Peyer's patch (tissue), 4 donors: ENCODE results near the gene ABLIM2. TPM values are rescaled to one million over a fixed set of nuclear protein-coding genes. Genes with fewer than 3 reads are reported as not detected.

ENCODE experiments used
- DNase-seq, 3 donors: peaks; one replicate each; pipeline ENCODE4 v3.0.0-alpha.2; 2017 to 2019
- H3K27ac ChIP-seq, 4 donors: fragments of 200-600 bp; sonication (generic); one replicate each; pipeline ENCODE4 v1.5.1; 2016 to 2019
- H3K27me3 ChIP-seq, 2 donors: fragments of 200-600 bp; sonication (generic); one replicate each; pipeline ENCODE4 v1.5.1; 2019
- H3K36me3 ChIP-seq, 3 donors: fragments of 200-600 bp; sonication (generic); one replicate each; pipeline ENCODE4 v1.5.1; 2016 to 2019
- H3K4me1 ChIP-seq, 4 donors: fragments of 200-600 bp; sonication (generic); one replicate each; pipeline ENCODE4 v1.5.1; 2016 to 2019
- H3K4me3 ChIP-seq, 4 donors: fragments of 200-600 bp; sonication (generic); 1 replicate in 3 of 4; 2 replicates in 1 of 4; pipeline ENCODE4 v1.5.1; 2016 to 2019; ENCODE audit warnings: mild to moderate bottlenecking in 1 of 4
- H3K9me3 ChIP-seq, 4 donors: fragments of 200-600 bp; sonication (generic); one replicate each; pipeline ENCODE4 v1.5.1; 2016 to 2019; ENCODE audit warnings: mild to moderate bottlenecking in 1 of 4
- POLR2A ChIP-seq, 2 donors: fragments of 450-650 bp; IDR thresholded peaks; one replicate each; pipeline ENCODE4 v1.5.1; 2017; ENCODE audit warnings: antibody characterized with exemption in 2 of 2, mild to moderate bottlenecking in 2 of 2, moderate library complexity in 2 of 2
- total RNA-seq, 4 donors: library from RNA; depleted of rRNA; stranded (reverse); fragments of >200 nt; gene quantifications; one replicate each; pipeline ENCODE4 v1.1.0, GENCODE V29; 2016
- TF ChIP-seq, protein P1 (sequence below), 6 experiments: fragments of 450-650 bp in 4 of 6; fragments of 200-600 bp in 2 of 6; sonication (generic) in 1 of 6; IDR thresholded peaks; one replicate each; pipeline ENCODE4 v1.5.1; 2017 to 2019; ENCODE audit warnings: antibody characterized with exemption in 6 of 6, mild to moderate bottlenecking in 3 of 6, moderate library complexity in 1 of 6

Gene ABLIM2
- total RNA-seq, 4 donors from 2014 or later = 9.0 to 24.2 (median 11.7) TPM

DNA sequence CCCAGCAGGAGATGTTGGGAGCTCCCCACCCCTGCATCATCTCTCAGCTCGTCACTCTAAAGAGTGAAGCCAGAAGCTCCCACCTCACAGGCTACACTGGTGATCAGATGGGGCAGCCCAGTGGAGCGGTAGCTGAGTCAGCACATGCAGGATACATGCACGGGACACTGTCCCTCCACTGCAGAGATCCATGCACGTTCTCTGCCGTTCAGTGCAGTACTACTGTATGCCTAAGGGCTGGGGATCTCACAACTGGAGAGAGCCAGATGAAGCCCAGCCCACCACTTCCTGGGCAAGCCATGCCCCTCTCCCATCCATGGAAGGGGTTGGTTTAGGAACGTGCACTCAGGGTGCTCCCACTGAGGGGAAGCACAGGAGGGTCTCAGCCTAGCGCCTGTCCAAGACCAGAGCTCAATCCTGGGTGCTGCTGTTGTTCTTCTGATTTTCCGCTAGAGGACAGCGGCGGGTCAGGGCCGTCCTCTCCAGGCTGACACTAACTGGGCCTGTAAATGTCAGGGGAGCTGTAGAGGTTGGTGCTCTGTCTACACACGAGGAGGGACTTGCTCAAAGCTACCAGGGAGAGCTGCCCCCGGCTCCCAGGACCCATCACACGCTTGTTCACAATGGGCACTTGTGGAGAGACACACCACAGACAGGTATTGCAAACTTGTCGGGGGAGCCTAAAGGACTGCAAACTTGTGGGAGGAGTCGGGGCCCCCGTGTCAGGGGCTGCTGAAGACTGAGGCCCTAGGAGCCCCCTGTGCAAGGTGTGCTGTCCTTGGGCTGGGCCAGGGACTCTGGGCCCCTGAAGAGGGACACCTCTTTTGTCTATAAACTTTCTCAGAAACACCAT lies 18.2 kb upstream of the ABLIM2 start:
- DNase-seq = peak in 1 of 3 donors; percentile 68
- H3K36me3 ChIP-seq = no peaks in the 10 kb centered on the region
- peaks cover 0 to 6% (median 0%) of the 10 kb centered on the region in 4 donors for H3K4me1 ChIP-seq
- TF ChIP-seq, protein P1, sequence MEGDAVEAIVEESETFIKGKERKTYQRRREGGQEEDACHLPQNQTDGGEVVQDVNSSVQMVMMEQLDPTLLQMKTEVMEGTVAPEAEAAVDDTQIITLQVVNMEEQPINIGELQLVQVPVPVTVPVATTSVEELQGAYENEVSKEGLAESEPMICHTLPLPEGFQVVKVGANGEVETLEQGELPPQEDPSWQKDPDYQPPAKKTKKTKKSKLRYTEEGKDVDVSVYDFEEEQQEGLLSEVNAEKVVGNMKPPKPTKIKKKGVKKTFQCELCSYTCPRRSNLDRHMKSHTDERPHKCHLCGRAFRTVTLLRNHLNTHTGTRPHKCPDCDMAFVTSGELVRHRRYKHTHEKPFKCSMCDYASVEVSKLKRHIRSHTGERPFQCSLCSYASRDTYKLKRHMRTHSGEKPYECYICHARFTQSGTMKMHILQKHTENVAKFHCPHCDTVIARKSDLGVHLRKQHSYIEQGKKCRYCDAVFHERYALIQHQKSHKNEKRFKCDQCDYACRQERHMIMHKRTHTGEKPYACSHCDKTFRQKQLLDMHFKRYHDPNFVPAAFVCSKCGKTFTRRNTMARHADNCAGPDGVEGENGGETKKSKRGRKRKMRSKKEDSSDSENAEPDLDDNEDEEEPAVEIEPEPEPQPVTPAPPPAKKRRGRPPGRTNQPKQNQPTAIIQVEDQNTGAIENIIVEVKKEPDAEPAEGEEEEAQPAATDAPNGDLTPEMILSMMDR (IDR thresholded peaks at IDR 0.05) = peak; percentile 60 to 83 (median 79)
- no peak for TF ChIP-seq POLR2A (IDR thresholded peaks at IDR 0.05)
- no peak overlapping the region for H3K4me3 ChIP-seq
- no peak overlapping the region for H3K27ac ChIP-seq
- H3K27me3 ChIP-seq = no peaks in the 10 kb centered on the region
- no peaks in the 10 kb centered on the region for H3K9me3 ChIP-seq

DNA sequence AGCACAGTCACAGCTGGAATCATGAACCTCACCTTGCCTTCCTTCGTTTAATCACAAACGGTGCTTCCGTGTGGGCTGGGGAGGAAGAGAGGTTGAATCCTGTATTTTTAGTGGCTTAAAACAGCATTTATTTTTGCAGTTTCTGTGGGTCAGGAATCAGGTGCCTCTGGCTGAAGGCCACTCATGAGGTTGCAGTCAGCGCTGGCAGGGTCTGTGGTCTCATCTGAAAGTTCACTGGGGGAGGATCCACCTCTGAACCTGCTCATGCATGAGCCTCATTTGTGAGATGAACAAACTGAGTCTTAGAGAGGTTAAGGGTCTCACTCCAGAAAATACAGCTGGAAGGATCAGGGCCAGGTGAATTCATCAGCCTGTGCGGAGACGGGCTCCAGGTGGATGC lies 17.1 kb upstream of the ABLIM2 start:
- no peaks in the 10 kb centered on the region for H3K4me1 ChIP-seq
- no peak for DNase-seq
- no peaks in the 10 kb centered on the region for H3K36me3 ChIP-seq
- no peak overlapping the region for H3K27ac ChIP-seq
- H3K4me3 ChIP-seq = no peak overlapping the region
- no peak for TF ChIP-seq POLR2A (IDR thresholded peaks at IDR 0.05)
- TF ChIP-seq, protein P1 (IDR thresholded peaks at IDR 0.05) = no peak
- no peaks in the 10 kb centered on the region for H3K9me3 ChIP-seq
- H3K27me3 ChIP-seq = no peaks in the 10 kb centered on the region

DNA sequence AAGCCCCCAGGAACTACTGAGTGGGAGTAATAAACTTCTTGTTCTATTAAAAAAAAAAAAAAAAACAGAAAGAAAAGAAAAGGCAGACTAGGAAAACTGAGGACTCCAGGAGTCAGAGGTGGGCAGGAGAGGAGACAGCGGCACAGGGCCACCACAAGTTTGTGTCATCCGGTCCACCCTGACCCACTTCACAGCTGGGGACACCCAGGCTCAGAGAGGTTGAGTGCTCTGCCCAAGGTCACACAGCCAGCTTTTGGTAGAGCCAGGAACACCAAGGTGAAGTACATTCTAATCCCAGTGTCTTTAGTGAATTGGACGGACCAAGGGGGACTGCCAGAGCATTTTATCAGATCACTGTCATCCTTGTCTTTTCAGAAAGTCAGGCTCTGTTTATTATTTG lies 16.4 kb upstream of the ABLIM2 start:
- no peak overlapping the region for H3K4me3 ChIP-seq
- no peaks in the 10 kb centered on the region for H3K36me3 ChIP-seq
- no peak overlapping the region for H3K27ac ChIP-seq
- no peaks in the 10 kb centered on the region for H3K4me1 ChIP-seq
- no peaks in the 10 kb centered on the region for H3K27me3 ChIP-seq
- TF ChIP-seq, protein P1 (IDR thresholded peaks at IDR 0.05) = no peak
- no peak for TF ChIP-seq POLR2A (IDR thresholded peaks at IDR 0.05)
- DNase-seq = no peak
- H3K9me3 ChIP-seq = no peaks in the 10 kb centered on the region

DNA sequence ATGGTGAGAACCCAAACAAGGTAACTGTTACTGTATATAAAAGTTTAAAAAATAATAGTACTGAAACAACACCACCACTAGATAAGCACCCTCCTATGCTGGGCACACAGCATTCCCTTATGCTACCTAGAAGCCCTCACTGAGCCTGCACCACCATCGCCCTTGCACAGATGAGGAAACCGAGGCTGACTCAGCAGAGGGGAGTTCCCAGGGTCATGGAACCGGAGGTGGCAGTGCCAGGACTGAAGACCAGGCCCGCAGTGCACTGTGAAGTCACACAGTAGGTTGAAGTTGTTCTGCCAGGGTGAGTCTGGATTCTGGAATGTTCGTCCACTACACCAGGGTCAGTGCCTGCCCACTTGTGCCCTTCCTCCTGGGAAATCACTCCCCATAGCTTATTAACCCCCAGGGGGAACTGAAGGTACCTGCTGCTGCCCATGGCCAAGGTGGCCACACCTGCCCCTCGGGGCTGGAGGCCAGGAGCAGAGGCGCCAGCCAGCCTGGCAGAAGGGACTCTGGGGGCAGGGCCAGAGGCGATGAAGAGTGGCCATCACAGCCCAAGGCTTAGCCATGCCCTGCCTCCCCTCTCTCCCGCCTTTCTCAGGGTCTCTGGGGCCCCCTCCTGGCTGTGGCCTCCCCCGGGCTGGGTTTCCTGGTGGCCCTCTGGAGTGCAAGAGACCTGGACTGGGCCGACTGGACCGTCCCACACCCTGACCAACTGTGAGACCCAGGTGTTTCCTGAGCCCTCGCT lies 15.1 kb upstream of the ABLIM2 start:
- no peaks in the 10 kb centered on the region for H3K4me1 ChIP-seq
- H3K36me3 ChIP-seq = no peaks in the 10 kb centered on the region
- TF ChIP-seq POLR2A (IDR thresholded peaks at IDR 0.05) = no peak
- TF ChIP-seq, protein P1 (IDR thresholded peaks at IDR 0.05) = no peak
- peaks cover 0 to 4% (median 0%) of the 10 kb centered on the region in 4 donors for H3K9me3 ChIP-seq
- DNase-seq = no peak
- no peak overlapping the region for H3K27ac ChIP-seq
- no peak overlapping the region for H3K4me3 ChIP-seq
- H3K27me3 ChIP-seq = no peaks in the 10 kb centered on the region

DNA sequence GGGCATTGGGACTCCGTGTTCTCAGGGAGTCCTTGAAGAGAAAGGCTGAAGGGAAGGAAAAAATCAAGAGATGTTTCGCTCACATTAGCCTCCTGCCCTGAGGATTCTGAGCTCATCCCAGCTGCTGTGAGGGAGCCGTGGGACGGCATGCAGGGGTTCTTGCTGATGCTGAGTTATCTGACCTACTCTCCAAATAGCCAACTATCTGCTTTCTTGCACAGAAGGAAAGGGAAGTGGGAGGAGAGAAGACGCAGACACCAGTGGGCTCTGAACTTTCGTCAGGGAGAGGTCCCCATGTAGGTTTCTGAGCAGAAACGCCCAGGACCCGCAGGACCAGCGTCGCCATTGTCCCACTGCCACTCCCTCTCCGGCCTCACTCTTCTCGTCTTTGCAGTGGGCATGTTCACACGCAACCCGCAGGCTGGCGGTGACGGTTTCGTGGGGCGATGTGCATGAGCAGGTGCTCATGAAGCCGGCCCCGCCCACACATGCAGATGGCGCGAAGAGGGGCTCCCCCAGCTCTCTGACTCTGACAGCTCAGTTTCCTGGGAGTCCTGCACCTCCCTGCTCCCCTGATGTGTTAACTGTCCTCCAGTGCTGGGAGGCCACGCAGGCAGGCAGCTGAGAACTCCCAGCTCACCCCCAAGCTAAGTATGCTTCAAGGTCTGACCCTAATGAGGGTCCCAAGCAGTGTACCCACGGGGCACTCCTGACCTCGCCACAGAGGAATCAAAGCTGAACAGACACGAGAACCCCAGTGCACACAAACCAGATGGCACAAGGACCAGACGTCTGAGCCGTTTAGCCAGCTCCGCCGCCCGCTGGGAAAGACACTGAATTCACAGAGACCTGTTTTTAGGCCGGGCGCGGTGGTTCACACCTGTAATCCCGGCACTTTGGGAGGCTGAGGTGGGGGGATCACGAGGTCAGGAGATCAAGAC lies 13.6 kb upstream of the ABLIM2 start:
- no peaks in the 10 kb centered on the region for H3K27me3 ChIP-seq
- H3K4me1 ChIP-seq = no peaks in the 10 kb centered on the region
- no peak overlapping the region for H3K27ac ChIP-seq
- H3K36me3 ChIP-seq = no peaks in the 10 kb centered on the region
- H3K4me3 ChIP-seq = peak overlapping the region in 1 of 4 donors; percentile 22
- peak in 2 of 3 donors; percentile 78 to 85 for DNase-seq
- no peak for TF ChIP-seq POLR2A (IDR thresholded peaks at IDR 0.05)
- TF ChIP-seq, protein P1 (IDR thresholded peaks at IDR 0.05) = no peak
- peaks cover 0 to 9% (median 0%) of the 10 kb centered on the region in 4 donors for H3K9me3 ChIP-seq
